GM10248 (cell line): Measurements from ENCODE around the gene GREM2.

Experiments
- CTCF ChIA-PET: fragments of 300-600 bp; sonication (Branson Sonifier 250); formaldehyde crosslinking; extraction: SDS; loops from one replicate; lab custom pipeline; 2021; ENCODE audit warnings: antibody characterized with exemption; lab: Yijun Ruan, JAX
- POLR2A ChIA-PET: fragments of 350-650 bp; sonication (Branson Sonifier 250); formaldehyde crosslinking; extraction: SDS; loops from one replicate; lab custom pipeline; 2020; ENCODE audit warnings: antibody characterized with exemption; lab: Yijun Ruan, JAX
- DNase-seq: peaks from one replicate; pipeline ENCODE4 v3.0.0; 2012; ENCODE audit errors: extremely low spot score
- CTCF ChIP-seq: IDR thresholded peaks from 2 replicates; pipeline ENCODE4 v1.5.1; 2012; ENCODE audit warnings: mild to moderate bottlenecking, low read depth; ENCODE audit errors: extremely low read depth, missing control alignments, control extremely low read depth

Gene GREM2

GRCh38 chr1:240528591-240528990 is 83.4 kb downstream of the GREM2 start:
- no peak for DNase-seq
- POLR2A ChIA-PET: no interaction called here
- CTCF ChIA-PET: no interaction called here
- no peak for TF ChIP-seq CTCF

GRCh38 chr1:240527086-240527485 is 84.9 kb downstream of the GREM2 start:
- no peak for DNase-seq
- no peak for TF ChIP-seq CTCF
- ChIA-PET CTCF (no interaction called here), POLR2A (no interaction called here)

GRCh38 chr1:240526312-240526711 is 85.6 kb downstream of the GREM2 start:
- ChIA-PET CTCF (no interaction called here), POLR2A (no interaction called here)
- no peak for DNase-seq
- TF ChIP-seq CTCF: no peak

- ChIA-PET POLR2A (no interaction called here), CTCF (no interaction called here)
- no peak for DNase-seq
- no peak for TF ChIP-seq CTCF
These were observed 87.4 kb downstream of the GREM2 start for GRCh38 chr1:240524356-240525069.

GRCh38 chr1:240522122-240522822 is 89.7 kb downstream of the GREM2 start:
- ChIA-PET CTCF (no interaction called here), POLR2A (no interaction called here)
- TF ChIP-seq CTCF: no peak
- no peak for DNase-seq

- ChIA-PET CTCF (interaction anchor here (1.3 kb wide), 1 partner anchor 35 kb away, joined by 3 read pairs; no protein-coding TSS in a partner anchor), POLR2A (no interaction called here)
- DNase-seq: no peak
- no peak for TF ChIP-seq CTCF
These were observed 94.1 kb downstream of the GREM2 start for GRCh38 chr1:240517891-240518290.
